Measurements from ENCODE around the gene SEPSECS.
A peak's percentile ranks its signal among the peaks of the same experiment; 100 is the strongest.

The SEPSECS gene

DNA sequence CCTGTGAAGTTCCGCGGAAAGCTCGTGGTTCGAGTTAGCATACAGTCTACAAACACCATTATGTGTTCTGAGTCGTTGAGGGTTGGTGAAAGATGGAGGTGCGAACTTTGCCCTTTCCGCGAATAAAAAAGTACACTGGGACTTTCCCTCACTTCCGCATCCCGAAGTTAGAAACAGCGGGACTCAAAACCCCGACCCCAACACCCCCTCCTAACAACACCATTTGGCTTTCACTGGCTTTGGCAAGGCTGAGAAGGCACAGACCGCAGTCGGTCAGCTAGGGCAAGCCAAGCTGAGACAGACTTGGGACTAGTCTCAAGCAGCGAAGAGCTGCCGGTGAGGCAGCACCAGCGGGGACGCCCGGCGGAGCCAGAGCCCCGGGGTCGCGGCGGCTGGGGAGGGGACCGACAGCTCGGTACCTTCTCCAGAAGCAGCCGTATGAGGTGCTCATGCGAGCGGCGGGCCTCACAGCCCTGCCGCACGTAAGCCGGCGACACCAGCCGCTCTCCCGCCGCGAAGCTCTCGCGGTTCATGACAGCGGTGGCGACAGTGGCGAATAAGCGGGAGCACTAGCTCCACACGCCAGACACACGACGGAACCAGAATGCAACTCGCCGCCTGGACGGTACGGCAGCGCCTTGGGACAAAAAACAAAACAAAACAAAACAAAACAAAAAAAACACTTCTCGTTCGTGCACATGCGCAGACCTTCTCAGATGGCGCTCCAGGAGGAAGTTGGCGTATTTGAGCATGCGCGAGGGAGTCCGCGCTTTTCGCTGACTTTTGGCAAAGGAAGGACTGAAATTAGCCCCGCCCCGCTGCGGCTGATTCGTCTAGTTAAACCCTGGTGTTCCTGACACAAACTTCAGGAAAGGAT lies at the start of gene SEPSECS:
Gene SEPSECS (minus strand): TSS at position 613 of the 877 bp plus-strand sequence. CDS start 80 bp downstream, at position 533.
- DNase-seq (ENCODE audit: low read depth, low spot score): peak; percentile 80

DNA sequence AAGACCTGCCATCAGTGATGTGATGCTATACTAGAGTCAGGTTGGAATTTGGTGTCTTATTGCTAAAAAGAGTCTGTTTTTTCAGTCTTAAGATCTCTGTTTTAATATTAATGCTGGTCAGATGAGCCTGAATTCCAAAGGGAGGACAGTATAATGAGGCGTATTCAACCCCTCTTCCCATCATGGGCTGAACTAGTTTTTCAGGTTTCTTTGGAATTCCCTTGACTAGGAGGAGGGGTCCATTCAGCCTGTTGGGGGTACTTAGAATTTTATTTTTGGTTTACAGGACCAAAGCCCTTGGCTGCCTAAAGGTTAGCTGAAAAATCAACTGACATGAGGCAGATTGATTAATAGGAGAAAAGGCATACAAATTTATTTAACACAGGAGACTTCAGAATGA lies 49.5 kb upstream of the SEPSECS start:
- DNase-seq (ENCODE audit: low read depth, low spot score): no peak

DNA sequence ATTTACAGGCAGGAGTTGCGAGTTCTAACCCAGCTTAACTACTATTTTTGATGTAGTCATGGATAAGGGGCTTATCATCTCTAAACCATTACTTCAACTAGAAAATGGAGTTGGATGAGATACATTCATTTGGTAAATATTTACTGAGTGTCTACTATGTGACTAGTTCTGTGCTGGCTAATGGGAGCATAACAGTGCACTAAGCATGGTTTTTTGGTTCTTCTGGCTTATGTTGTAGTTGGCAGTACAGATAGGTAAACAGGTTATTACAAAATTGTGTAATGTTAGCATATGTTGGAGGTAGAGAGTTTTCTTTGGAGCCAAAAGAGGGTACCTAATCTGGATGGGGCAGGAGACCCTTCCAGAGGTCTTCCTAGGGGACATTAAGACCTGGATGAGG lies 47.7 kb upstream of the SEPSECS start:
- no peak for DNase-seq (ENCODE audit: low read depth, low spot score)

DNA sequence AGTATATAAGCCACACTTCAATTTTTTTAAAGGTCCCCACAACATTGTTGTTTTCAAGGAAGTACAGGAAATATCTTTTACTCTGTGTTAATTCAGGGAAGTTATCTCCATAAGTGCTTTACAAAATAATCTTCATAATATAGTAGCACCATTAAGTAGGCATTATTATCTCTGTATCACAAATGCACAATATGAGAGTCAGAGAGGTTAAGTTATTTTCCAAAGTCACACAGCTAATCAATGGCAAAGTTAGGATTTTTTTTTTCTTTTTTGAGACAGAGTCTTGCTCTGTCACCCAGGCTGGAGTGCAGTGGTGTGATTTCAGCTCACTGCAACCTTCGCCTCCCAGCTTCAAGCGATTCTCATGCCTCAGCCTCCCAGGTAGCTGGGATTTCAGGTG lies 38.5 kb upstream of the SEPSECS start:
- DNase-seq (ENCODE audit: low read depth, low spot score): no peak

DNA sequence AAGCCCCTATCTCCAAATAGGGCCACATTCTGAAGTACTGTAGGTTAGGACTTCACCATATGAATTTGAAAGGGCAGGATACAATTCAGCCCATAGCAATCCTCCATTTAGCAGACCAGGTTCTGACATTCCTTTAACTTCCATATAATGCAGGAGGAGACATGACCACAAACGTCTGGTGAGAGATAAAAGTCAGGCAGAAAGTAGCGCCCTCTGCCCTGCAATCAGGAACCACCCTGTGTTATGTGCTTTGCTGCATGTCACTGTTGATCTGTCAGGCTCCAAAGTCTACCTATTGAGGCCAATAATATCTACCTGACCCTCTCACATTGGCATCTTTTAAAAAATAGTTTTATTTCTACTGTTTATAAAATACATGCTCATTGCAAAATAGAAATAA lies 30.2 kb upstream of the SEPSECS start:
- no peak for DNase-seq (ENCODE audit: low read depth, low spot score)

DNA sequence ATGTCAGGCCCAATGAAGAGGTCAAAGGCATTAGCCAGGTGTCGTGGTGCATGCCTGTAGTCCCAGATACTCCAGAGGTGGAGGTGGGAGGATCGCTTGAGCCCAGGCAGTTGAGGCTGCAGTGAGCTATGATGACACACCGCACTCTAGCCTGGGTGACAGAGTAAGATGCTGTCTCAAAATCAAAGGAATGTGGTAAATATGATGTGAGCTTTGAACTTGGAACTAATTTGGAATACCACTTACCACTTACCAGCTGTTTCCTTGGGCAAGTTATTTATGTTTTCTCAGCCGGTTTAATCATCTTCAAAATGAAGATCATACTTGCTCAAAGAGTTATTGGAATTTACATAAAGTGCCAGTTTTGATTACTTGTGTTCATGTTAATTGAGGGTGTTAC lies 23.8 kb upstream of the SEPSECS start:
- DNase-seq (ENCODE audit: low read depth, low spot score): no peak

DNA sequence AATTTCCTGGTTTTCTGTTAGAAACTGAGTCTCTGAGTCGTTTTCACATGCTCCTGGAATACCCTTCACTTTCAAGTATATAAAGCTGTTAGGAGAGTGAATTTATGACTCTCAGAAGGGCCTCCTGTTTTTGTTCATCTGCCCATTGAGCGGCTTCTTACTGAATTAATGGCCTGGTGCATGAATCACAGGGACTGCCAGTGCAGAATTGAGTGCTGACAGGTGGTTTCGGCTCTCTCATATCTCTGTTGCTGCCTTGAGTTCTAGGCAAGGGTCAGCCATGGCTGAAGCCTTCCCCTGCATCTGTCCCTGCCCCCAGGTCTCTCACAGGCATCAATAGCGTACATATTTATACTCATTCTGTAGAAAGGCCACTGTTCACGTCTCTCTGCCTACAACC lies 22.7 kb upstream of the SEPSECS start:
- DNase-seq (ENCODE audit: low read depth, low spot score): no peak

DNA sequence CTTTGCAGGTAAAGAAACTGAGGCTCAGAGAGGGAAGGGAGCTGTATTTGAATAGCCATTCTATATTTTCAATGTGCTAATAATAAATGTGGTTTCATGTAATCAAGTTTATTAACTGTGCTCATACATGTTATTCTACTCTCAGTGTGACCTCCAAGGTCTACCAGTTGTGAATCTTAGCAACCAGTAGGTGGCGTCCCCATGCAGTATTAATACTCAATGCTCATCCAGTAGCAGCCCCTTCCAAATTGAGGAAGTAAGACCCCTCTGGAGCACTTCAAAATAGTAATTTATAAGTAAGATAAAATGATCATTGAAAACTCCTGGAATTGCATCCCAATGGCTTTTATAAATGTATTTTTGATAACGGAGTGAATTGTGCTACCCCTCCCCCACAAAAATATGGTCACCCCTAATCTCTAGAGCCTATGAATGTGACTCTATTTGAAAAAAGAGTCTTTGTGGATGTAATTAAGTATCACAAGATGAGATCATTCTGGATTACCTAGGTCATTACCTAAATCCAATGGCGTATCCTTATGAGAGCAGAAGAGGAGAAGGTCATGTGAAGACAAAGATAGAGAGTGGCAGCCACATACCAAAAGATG lies 20.4 kb upstream of the SEPSECS start:
- no peak for DNase-seq (ENCODE audit: low read depth, low spot score)

DNA sequence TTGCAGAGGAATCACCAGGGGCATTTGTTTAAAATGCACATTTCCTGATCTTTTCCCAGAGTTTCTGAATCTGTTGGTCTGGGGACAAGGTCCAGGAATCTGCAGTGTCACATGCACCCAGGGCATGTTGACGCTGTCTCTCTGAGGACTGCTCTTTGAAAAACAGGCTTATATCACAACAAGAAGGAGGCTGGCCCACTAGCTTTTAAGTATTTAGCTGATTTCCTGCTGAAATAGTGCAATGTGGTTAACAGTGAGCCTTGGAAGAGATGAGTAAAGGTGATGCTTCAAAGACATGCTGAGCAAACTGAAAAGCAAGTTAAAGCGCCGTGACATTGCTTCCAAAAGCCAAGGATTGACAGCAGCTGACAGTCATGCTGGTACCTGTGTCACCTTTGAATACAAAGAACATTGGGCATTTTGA lies 18.6 kb upstream of the SEPSECS start:
- no peak for DNase-seq (ENCODE audit: low read depth, low spot score)

DNA sequence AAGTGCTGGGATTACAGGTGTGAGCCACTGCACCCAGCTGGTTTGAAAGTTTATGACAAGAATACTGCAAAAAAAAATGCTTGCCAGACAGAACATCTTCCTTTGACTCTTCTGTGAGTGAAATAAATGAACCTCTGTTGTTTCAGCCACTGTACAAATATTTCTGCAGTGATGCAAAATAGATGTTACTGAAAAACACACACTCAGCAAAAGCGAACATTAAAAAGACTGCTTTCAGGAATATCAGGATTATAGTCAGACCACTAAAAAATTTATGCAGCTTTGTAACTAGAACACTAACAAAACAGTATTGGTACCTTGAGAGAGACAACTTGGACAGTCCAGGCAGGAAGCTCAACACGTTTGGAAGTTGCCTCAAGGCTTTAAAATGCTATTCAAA lies 16.9 kb upstream of the SEPSECS start:
- DNase-seq (ENCODE audit: low read depth, low spot score): no peak

DNA sequence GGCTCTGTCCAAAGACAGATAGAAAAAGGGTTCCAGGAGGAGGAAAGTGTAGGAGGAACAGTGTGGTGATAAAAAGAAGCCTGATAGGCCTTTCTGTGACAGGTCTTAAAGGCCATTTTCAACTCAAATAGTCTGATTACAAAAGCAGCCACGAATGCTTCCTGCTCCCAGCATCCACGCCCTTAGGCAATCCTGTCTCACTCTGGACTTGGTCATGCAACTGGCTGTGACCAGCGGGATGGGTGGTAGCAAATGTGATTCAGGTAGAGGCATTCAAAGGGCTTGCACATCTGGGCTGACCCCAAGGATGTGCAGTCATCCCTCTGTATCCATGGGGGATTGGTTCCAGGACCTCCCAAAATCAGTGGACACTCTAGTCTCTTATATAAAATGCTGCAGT lies 14.4 kb upstream of the SEPSECS start:
- DNase-seq (ENCODE audit: low read depth, low spot score): no peak

DNA sequence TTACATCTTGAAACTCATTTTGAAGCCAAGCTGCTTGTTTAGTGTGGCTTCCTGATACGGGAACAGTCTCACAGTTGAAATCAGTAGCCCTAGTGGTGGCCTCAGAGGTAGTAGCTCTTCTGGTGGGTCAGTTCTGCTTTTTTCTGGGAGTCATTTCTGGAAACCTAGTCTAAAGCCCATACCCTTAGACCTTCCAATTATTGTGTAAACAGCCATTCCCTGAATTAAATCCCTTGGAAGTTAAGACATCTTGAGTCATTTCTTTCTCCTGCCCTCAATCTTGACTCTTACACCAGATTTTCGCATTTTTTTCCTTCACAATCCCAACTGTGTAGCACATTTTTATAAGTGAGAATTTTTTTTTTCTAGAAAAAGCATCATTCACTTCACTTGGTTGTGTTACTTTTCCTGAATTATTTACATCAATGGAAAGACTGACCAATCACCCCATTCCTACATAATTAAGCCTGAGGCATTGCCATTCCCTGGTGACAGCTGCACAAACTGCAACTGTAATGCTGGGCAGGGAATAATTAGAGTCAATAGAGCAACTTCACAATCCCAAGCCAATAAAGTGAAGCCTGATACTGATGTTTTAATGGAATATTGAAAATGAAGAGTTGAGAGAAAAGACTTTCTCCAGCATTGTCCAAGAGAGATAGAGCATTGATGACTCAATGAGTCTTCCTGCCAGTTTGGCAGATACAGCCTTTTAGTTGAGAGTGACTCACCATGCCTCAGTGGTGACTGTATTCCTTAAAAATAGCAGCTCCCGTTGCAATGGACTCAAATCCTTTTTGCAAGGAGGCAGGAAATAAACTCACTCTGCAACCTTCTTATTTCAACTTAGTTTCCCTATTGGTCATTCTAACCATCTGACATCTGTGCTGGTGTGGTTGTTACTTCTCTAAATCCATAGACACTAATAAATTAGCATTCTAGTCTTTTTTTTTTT lies 13.0 kb upstream of the SEPSECS start:
- no peak for DNase-seq (ENCODE audit: low read depth, low spot score)

DNA sequence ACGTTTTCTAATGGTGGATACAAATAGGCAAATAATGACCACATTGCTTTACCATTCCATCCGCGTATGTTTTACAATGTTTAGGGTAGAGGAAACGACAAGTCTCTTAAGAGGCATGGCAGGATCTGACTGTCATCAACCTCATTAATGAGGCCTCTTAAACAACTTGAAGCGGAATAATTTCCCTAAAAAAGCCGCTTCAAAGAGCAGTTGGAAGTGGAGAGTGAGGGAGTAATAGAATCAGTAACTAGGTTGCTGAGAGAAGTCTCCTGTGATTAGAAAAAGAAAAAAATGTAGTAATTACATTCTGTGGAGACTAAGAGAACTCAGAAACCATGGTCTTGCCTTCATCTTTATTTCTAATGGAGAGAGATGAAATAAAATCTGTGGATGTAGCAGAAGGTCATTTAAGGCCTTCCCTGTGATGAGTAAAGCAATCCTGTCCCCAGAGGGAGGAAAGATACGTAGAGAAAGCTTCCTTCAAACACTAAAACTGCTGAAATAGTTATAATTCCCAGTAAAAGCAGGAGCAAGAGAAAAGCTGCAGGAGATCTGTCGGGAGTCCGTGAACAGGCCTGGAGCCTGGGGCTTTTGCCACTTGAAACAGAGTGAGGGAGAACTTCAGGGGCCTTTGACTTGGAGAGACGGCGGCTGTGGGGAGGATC lies 11.1 kb upstream of the SEPSECS start:
- no peak for DNase-seq (ENCODE audit: low read depth, low spot score)

DNA sequence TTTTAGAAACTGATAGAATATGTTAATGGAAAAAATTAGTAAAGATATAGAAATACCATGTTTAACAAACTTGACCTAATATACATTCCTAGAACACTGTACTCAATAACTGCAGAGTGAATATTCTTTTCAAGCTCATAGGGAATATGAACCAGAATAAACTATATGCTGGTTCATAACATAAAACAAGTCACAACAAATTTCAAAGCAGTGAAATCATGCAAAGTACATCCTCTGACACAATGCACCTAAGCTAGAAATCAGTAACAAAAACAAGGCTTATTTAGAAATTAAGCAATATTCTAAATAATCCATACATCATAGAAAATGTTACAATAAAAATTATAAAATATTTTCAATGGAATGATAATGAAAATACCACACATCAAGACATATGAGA lies 9.2 kb upstream of the SEPSECS start:
- DNase-seq (ENCODE audit: low read depth, low spot score): no peak

DNA sequence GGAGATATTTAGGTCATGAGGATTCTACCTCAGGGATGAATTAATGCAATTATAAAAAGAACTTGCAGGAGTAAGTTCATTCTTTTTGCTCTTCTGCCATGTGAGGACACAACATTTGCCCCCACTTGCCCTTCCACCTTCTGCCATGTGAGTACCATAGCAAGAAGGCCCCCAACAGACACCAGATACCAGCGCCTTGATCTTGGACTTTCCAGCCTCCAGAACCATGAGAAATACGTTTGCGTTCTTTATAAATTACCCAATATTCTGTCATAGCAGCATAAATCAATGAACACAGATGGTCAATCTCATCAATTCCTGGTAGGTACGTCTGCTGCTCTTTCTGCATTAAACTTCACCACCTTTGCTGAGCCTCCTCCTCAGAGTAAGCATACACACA lies 5.7 kb upstream of the SEPSECS start:
- DNase-seq (ENCODE audit: low read depth, low spot score): no peak

DNA sequence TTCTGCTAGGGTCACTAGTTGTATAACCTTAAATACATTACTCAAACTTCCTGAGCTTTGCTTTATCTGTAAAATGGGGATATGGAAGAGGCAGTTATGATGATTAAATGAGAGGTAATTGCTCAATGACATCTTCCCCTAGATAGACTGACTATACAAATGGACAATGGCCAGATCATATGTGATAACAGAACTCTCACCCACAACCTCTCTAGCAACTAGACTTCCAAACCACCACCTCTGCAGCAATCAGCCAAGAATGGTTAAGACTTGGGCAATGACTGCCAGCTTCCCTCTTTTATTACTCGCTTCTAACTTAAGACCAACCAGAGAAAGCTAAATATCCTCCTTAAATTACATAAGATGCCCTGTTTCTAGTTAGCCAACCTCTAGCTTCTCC lies 2.9 kb upstream of the SEPSECS start:
- no peak for DNase-seq (ENCODE audit: low read depth, low spot score)

DNA sequence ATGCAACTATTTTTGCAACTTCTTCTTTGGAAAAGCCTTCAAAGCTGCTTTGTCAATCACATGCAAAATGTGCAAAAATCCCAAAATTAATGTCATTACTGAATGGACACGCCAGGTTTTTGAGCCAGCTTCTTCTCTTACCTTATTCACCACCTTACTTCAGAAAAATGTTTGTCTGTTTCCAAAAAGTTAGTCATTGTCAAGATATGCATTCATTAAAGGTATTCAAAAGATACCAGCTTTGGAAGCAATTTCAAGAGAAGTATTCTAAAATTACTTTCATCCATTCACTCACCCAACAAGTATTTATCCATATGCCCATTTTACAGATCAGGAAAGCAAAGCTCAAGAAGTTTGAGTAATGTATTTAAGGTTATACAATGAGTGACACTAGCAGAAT lies 2.3 kb upstream of the SEPSECS start:
- no peak for DNase-seq (ENCODE audit: low read depth, low spot score)

DNA sequence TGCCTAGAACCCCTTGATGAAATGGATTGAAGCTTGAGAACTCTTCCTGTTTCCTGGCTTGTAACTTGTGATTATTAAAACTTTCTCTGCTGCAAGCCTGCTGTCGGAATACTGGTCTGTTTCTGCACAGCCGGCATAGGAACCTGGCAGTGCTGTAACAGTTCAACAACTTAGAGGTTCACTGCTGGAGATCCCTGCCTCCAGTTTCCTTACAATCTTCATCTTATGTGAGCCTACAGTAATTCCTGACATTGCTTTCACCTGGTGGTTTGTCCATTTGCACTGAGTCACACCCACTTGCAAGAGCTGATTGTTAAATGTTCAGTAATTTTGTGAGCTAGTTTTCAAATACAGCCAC lies 1.3 kb upstream of the SEPSECS start:
- DNase-seq (ENCODE audit: low read depth, low spot score): no peak

DNA sequence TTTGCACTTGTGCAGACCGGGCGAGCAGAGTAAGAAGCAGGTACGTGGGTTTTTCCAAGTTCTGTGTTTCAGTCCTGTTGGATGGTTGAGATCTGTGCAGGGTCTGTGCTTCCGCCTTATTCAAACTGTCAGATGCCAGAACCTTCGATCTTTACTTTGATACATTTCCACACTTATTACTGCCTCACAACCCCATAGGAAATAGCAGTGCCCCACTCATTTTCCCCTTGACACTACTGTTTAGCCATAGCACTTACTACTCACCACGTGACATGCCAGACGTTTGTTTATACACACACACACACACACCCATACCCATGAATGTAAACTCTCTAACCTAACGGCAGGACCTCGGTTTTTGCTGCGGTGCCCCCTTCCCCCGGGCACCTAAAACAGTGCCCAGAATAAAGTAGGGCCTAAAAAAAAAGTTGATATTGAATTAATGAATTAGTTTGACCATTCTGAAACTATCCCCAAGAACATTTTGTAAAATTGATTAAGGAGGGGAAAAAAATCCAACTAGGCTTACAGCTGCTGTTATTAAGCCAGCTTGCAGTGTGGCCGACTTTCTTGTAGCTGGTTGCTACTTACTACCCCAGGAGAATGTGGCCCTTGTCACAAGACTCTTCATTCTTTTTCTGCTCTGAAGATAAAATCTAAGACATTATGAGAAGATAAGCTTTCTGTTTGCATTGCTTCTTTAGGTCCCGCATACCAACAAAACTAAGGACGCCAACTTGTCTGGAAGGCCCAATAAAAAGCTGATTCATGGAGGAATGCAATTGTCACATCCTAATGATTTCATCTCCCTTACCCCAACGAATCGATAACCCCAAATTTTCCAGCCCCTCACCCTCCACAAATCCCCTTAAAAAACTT lies 704 bp upstream of the SEPSECS start:
- DNase-seq (ENCODE audit: low read depth, low spot score): no peak

DNA sequence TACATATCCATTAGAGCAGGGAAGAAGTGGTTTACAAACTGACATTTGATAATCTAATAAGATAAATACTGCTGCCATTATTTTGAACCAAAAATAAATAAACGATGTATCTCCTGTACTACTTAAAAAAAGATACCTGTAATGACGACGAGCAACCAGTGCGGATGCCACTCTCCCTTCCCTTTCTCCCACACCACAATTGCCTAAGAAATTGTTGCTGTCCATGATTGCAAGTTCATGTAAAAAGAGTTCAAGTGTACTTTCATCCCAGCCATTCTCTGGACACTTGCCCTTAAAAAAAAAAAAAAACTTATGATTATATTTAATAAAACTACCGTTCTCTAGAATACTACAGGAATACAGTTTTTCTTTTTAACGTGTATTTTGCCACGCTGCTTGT lies 1.4 kb downstream of the SEPSECS start:
- no peak for DNase-seq (ENCODE audit: low read depth, low spot score)

DNA sequence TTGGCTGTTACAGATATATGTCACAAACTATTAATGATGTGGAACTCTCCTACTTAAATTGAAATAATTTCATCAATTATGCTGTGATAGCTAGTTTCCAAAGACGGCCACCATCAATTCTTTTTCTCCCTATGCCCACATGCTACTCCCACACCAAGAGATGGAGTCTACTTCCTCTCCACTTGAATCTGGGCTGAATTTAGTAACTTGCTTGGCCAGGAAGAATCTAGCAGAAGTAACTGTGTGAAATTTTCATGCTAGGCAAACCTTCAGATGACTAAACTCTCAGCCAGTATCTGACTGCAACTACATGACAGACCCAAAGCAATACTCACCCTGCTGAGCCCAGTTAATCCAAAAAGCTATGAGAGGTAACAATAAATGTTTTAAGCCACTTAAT lies 3.2 kb downstream of the SEPSECS start:
- DNase-seq (ENCODE audit: low read depth, low spot score): no peak
